GM12864 (cell line): ENCODE measurements around the gene TACR1.

Source experiments
- DNase-seq: peaks from one replicate; pipeline ENCODE4 v3.0.0-alpha.2; 2011; ENCODE audit warnings: low read depth
- H3K4me3 ChIP-seq: 2 replicates; pipeline ENCODE4 v1.5.1; 2011; ENCODE audit warnings: mild to moderate bottlenecking, low read depth, low read length, control low read depth
- TF ChIP-seq, protein P1 (sequence below): IDR thresholded peaks from 2 replicates; pipeline ENCODE4 v1.5.1; 2011; ENCODE audit warnings: low read depth, mild to moderate bottlenecking, moderate library complexity, low read length, control low read depth, inconsistent platforms; ENCODE audit errors: missing control alignments

TACR1 gene

DNA sequence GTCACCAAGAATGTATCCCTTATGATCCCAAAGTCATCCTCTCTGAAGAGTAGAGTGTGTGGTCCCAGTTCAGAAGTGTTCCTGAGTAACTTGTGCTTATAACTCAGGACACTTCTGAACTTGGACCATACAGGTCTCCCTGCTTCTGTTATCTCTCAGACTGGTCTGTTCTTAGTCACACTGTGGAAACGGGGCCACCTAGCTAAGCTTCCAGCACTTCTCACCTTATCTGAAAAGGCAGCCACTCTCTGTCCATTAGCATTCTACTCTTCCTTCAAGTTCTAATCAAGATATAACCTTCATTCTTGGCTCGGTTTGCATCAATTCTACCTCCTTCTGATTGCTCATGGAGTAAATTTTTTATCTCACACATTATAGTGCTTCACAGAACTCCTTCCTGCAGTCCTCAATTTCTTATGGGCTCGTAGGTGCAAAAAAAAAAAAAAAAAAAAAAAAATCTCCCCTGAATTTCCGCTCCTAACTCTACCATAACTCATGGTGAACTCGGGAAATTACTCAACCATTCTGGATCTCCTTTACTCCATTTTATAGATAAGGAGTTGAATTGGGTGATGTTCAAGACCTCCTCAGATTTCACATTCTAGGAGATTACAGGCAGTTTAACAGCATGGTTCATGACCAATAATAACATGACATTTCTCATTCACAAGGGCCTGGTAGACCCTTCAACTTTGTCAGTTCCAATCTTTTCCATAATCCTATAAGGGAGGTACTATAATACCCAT is 108.4 kb downstream of the TACR1 start:
- TF ChIP-seq, protein P1, sequence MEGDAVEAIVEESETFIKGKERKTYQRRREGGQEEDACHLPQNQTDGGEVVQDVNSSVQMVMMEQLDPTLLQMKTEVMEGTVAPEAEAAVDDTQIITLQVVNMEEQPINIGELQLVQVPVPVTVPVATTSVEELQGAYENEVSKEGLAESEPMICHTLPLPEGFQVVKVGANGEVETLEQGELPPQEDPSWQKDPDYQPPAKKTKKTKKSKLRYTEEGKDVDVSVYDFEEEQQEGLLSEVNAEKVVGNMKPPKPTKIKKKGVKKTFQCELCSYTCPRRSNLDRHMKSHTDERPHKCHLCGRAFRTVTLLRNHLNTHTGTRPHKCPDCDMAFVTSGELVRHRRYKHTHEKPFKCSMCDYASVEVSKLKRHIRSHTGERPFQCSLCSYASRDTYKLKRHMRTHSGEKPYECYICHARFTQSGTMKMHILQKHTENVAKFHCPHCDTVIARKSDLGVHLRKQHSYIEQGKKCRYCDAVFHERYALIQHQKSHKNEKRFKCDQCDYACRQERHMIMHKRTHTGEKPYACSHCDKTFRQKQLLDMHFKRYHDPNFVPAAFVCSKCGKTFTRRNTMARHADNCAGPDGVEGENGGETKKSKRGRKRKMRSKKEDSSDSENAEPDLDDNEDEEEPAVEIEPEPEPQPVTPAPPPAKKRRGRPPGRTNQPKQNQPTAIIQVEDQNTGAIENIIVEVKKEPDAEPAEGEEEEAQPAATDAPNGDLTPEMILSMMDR, result no peak
- no peak overlapping the region for H3K4me3 ChIP-seq
- DNase-seq, result no peak

DNA sequence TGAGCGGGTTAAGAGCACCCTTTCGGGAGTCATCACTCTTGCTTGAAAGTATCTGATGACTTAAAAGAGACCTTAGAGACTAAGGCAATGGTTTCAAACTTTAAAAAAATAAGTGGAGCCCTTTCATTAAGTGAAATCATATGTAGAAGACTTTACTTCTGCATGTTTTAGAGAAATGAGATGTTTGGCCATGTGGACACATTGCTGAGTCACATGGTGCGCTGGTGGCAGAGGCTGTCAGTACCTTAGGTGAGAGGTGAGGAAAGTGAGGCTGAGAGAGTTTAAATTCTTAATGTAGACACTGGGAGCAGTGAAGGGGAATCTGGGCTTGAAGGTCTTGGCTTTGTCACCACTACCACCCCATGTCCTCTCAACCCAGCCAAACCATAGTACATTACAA is 109.8 kb downstream of the TACR1 start:
- DNase-seq, result no peak
- TF ChIP-seq, protein P1, result no peak
- H3K4me3 ChIP-seq, result no peak overlapping the region

DNA sequence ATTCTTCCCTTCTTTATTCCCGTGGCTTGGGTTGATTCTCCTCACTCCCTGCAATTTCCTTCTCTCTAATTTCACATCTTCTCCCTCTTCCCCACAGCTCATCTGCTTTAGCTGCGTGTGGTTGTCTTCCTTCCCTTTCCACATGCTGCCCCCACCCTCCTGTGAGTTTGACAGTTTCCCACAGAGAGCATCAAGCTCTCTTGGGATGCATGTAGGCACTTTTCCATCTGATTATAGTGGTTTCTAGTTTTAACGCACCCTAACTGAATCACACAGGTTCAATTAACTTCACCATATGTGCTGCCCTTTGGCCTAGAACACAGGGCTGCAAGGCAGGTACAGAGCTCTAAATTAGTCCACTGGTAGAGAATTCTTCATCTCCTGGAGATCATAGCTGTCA is 110.5 kb downstream of the TACR1 start:
- no peak overlapping the region for H3K4me3 ChIP-seq
- no peak for DNase-seq
- TF ChIP-seq, protein P1, result no peak

DNA sequence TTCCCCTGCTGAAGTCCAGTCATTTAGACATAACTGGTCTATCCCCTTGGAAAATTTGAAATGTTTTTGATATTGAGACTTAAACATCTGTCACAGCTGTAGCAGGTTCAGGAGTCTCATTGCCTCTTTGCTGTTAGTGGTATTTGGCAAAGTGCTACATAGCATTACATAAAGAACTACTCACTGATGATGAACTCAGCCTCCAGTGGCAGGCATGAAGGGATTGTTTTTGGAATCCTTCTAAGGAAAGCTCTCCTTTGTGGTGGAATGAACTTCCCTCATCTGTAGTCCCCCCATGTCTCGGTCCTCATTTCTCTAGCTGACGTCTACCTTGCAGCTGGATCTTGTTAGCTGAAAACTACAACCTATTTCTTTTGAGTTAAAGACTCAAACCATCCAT is 111.6 kb downstream of the TACR1 start:
- no peak overlapping the region for H3K4me3 ChIP-seq
- TF ChIP-seq, protein P1, result no peak
- DNase-seq, result no peak

DNA sequence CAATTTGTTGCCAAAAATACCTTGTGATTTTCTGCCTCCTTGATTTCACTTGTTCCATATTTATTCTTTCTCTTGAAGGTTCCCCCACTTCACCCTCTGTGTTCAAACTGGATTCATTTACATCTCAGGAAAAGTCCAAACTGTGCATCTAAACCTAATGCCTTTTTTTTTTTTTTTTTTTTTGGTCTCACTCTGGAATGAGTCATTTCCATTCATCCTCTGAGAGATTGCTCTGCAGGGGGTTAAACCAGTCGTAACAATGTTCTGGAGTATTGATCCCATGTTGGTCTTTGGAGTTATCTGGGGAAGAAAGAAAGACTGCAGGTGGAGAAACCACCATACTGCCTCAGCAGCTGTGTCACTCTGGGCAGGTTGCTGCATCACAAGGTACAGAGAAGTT is 119.7 kb downstream of the TACR1 start:
- TF ChIP-seq, protein P1, result no peak
- no peak overlapping the region for H3K4me3 ChIP-seq
- no peak for DNase-seq

DNA sequence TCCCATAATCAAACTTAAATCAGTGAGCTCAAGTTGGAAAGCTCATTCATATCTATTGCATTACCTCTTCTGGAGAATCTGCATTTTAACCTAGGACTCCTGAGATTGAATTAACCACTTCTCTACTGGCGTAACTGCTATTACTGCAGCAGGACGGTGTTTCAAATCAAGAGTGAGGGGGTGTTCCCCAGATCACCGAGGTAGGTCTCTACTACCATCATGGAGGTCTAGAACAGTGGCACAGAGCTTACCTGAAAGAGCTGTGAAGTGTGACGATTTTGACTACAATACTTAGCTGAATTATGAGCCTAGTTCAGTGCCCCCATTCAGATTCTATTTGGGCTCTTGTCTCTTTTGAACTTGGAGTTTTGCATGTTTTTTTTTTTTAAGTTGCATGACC is 121.4 kb downstream of the TACR1 start:
- no peak for DNase-seq
- TF ChIP-seq, protein P1, result no peak
- no peak overlapping the region for H3K4me3 ChIP-seq

DNA sequence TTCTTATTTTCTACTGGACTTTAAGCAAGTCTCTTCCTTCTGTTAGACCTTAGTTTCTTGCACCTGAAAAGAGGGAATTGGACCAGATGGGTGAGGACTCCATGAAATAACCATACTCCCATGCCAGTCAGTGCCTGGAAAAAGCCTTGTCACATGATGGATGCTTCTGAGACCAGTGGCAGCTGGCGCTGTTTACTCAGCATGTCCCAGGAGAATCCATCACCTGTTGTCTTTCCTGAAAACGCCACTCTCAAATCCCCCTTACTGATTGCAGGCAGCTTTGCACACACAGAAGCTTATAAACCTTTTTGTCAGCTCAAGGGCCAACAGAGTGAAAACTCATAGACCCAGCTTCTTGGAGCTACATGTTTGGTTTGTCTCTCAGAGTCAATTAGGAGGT is 123.2 kb downstream of the TACR1 start:
- H3K4me3 ChIP-seq, result no peak overlapping the region
- no peak for DNase-seq
- TF ChIP-seq, protein P1, result no peak
